Spinal cord (tissue), 10 donors: ENCODE results near the gene ZBTB24. TPM values are rescaled to one million over a fixed set of nuclear protein-coding genes. Genes with fewer than 3 reads are reported as not detected.

Experiments
- DNase-seq, 6 donors: peaks; one replicate each; pipeline versions ENCODE4 v3.0.0 to v3.0.0-alpha.2; 2013 to 2015; ENCODE audit warnings: low spot score in 6 of 6, low read depth in 4 of 6
- H3K27ac ChIP-seq: one replicate; pipeline ENCODE4 v1.5.1; 2013; ENCODE audit warnings: low read depth, low read length, control low read depth
- H3K27me3 ChIP-seq: one replicate; pipeline ENCODE4 v1.6.1; 2013; ENCODE audit warnings: low read length; ENCODE audit not compliant: control insufficient read depth, insufficient read depth
- H3K36me3 ChIP-seq: one replicate; pipeline ENCODE4 v1.6.1; 2013; ENCODE audit warnings: low read length; ENCODE audit not compliant: control insufficient read depth, insufficient read depth
- H3K4me1 ChIP-seq: one replicate; pipeline ENCODE4 v1.6.1; 2013; ENCODE audit warnings: low read length; ENCODE audit not compliant: control insufficient read depth, insufficient read depth
- H3K4me3 ChIP-seq: one replicate; pipeline ENCODE4 v1.5.1; 2013; ENCODE audit warnings: low read depth, low read length, control low read depth
- H3K9me3 ChIP-seq: one replicate; pipeline ENCODE4 v1.6.1; 2013; ENCODE audit warnings: low read length; ENCODE audit not compliant: control insufficient read depth, insufficient read depth
- WGBS: methylation state at CpG from one replicate; pipeline ENCODE4 v1.1.5; 2013; ENCODE audit warnings: missing lambda C conversion rate; ENCODE audit not compliant: insufficient coverage; 5-methylcytosine and 5-hydroxymethylcytosine counted together
- polyA plus RNA-seq, 2 donors: library from polyadenylated mRNA; unstranded; fragments of 120-200 nt; gene quantifications; one replicate each; pipeline ENCODE4 v1.2.1, GENCODE V29; 2013; ENCODE audit not compliant: insufficient read length in 2 of 2
- total RNA-seq, 2 donors: library from RNA; depleted of rRNA in 1 of 2; stranded (reverse); fragments of 120-200 nt in 1 of 2; fragments of >200 nt in 1 of 2; gene quantifications; one replicate each; pipeline versions ENCODE4 v1.2.3 to v1.2.4, GENCODE V29; 2013 to 2014
- donor health status: healthy.

Gene ZBTB24
- total and polyA plus RNA-seq, 4 donors = 6.5 to 10.7 (median 7.4) TPM

GRCh38 chr6:109448615-109449014 is 34.4 kb downstream of the ZBTB24 start:
- no peak overlapping the region for H3K4me3 ChIP-seq
- peaks cover 88% of the 10 kb centered on the region for H3K36me3 ChIP-seq
- H3K4me1 ChIP-seq = peaks cover 6% of the 10 kb centered on the region
- no peak for DNase-seq
- no peak overlapping the region for H3K27ac ChIP-seq
- no peaks in the 10 kb centered on the region for H3K9me3 ChIP-seq
- 43% methylated on average over 6 of the region's 7 CpGs for whole genome bisulfite sequencing
- no peaks in the 10 kb centered on the region for H3K27me3 ChIP-seq

- Histone ChIP-seq H3K9me3 (no peaks in the 10 kb centered on the region), H3K36me3 (peaks cover 88% of the 10 kb centered on the region), H3K27me3 (no peaks in the 10 kb centered on the region), H3K27ac (no peak overlapping the region), H3K4me3 (no peak overlapping the region), H3K4me1 (peaks cover 3% of the 10 kb centered on the region)
- DNase-seq = no peak
- 87% methylated on average over 4 of the region's 8 CpGs for WGBS
Observed at GRCh38 chr6:109447878-109448555, 35.0 kb downstream of the ZBTB24 start.

GRCh38 chr6:109447087-109447486 is 35.9 kb downstream of the ZBTB24 start:
- 98% methylated on average over 9 of the region's 10 CpGs for WGBS
- Histone ChIP-seq H3K27ac (no peak overlapping the region), H3K36me3 (peaks cover 83% of the 10 kb centered on the region), H3K4me1 (peaks cover 5% of the 10 kb centered on the region), H3K27me3 (no peaks in the 10 kb centered on the region), H3K9me3 (no peaks in the 10 kb centered on the region), H3K4me3 (no peak overlapping the region)
- DNase-seq = no peak

GRCh38 chr6:109446541-109446940 is 36.5 kb downstream of the ZBTB24 start:
- Histone ChIP-seq H3K4me3 (no peak overlapping the region), H3K9me3 (no peaks in the 10 kb centered on the region), H3K36me3 (peaks cover 77% of the 10 kb centered on the region), H3K4me1 (peaks cover 8% of the 10 kb centered on the region), H3K27me3 (no peaks in the 10 kb centered on the region), H3K27ac (no peak overlapping the region)
- 100% methylated on average over 2 of the region's 8 CpGs for WGBS
- no peak for DNase-seq

- no peak for DNase-seq
- WGBS = 94% methylated on average over 11 of the region's 15 CpGs
- no peaks in the 10 kb centered on the region for H3K9me3 ChIP-seq
- H3K27ac ChIP-seq = no peak overlapping the region
- H3K36me3 ChIP-seq = peaks cover 74% of the 10 kb centered on the region
- H3K4me1 ChIP-seq = peaks cover 12% of the 10 kb centered on the region
- no peak overlapping the region for H3K4me3 ChIP-seq
- no peaks in the 10 kb centered on the region for H3K27me3 ChIP-seq
Observed at GRCh38 chr6:109446072-109446471, 36.9 kb downstream of the ZBTB24 start.

- Histone ChIP-seq H3K4me3 (no peak overlapping the region), H3K4me1 (peaks cover 14% of the 10 kb centered on the region), H3K36me3 (peaks cover 73% of the 10 kb centered on the region), H3K9me3 (no peaks in the 10 kb centered on the region), H3K27ac (no peak overlapping the region), H3K27me3 (no peaks in the 10 kb centered on the region)
- DNase-seq = no peak
- WGBS = 83% methylated on average over 5 of the region's 9 CpGs
Observed at GRCh38 chr6:109445382-109445781, 37.6 kb downstream of the ZBTB24 start.

- H3K9me3 ChIP-seq = no peaks in the 10 kb centered on the region
Observed at GRCh38 chr6:109443425-109443950, 39.5 kb downstream of the ZBTB24 start.

GRCh38 chr6:109442393-109442924 is 40.6 kb downstream of the ZBTB24 start:
- Histone ChIP-seq H3K27me3 (no peaks in the 10 kb centered on the region), H3K9me3 (no peaks in the 10 kb centered on the region), H3K4me1 (peaks cover 18% of the 10 kb centered on the region), H3K27ac (no peak overlapping the region), H3K4me3 (no peak overlapping the region), H3K36me3 (peaks cover 45% of the 10 kb centered on the region)
- DNase-seq = no peak
- WGBS = 97% methylated on average over 5 of the region's 6 CpGs

More at GRCh38 chr6:109443425-109443950, 39.5 kb downstream of the ZBTB24 start:
- no peak for DNase-seq
- no peak overlapping the region for H3K4me3 ChIP-seq
- H3K27me3 ChIP-seq = no peaks in the 10 kb centered on the region
- peaks cover 18% of the 10 kb centered on the region for H3K4me1 ChIP-seq
- H3K36me3 ChIP-seq = peaks cover 55% of the 10 kb centered on the region
- H3K27ac ChIP-seq = no peak overlapping the region
- WGBS = 95% methylated on average over 9 of the region's 10 CpGs

- peaks cover 34% of the 10 kb centered on the region for H3K36me3 ChIP-seq
- peak in 2 of 6 donors; percentile 58 to 68 for DNase-seq
- H3K27ac ChIP-seq = peak overlapping the region; percentile 62
- under 1% methylated on average over 25 of the region's 31 CpGs for WGBS
- H3K4me3 ChIP-seq = peak overlapping the region; percentile 81
- H3K4me1 ChIP-seq = peaks cover 18% of the 10 kb centered on the region
- H3K9me3 ChIP-seq = no peaks in the 10 kb centered on the region
- no peaks in the 10 kb centered on the region for H3K27me3 ChIP-seq
Observed at GRCh38 chr6:109441069-109441816, 41.8 kb downstream of the ZBTB24 start.
